Measurements from ENCODE around the gene PRG2. TPM values are rescaled to one million over a fixed set of nuclear protein-coding genes. Genes with fewer than 3 reads are reported as not detected.

The PRG2 gene
- total RNA-seq, 2 donors from 2014 or later: 0.54 TPM; not detected in 1

DNA sequence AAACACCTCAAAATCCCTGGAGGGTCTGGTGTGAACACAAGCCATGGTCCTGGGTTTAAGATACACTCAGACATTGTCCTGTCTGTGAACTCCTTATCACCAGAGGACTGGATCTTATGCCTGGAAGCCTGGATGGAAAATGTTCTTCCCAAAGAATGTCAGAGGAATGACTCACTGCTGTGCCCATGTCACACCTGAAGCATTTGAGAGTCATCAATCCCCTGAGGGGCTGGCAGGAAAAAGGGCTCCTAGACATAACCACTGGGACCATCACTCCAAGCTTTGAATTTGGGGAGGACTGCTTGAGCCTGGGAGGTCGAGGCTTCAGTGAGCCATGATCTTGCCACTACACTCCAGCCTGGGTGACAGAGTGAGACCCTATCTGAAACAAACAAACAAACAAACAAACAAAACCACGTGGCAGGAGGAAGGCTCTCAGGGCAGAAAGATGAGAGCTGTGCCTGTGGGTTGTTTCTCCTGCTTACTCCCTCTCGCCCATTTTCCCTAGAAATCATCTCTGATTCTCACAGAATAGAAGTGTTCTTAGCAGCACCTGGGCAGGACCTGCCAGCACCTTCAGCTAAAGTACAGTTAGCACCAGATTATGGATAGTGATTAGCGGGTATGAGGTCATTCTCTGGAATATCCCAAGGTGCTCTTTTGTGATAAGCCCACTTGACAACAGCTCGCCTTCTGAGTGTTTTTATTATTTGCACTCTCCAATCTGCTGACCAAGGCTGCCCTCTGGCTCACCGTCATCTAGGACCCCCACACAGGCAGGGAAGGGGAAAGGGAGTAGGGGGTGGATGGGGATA is 11.9 kb upstream of the PRG2 start:
- H3K27me3 ChIP-seq (replicated peaks; ENCODE audit: insufficient read depth): no peaks in the 10 kb centered on the region
- DNase-seq (ENCODE audit: low spot score) (no peak), ATAC-seq (ENCODE audit: insufficient number of reproducible peaks, low FRiP score, low read depth) (no peak)
- H3K4me1 ChIP-seq (ENCODE audit: control insufficient read depth in 1 of 2, low read depth in 2 of 2): no peaks in the 10 kb centered on the region
- TF ChIP-seq, protein P1, sequence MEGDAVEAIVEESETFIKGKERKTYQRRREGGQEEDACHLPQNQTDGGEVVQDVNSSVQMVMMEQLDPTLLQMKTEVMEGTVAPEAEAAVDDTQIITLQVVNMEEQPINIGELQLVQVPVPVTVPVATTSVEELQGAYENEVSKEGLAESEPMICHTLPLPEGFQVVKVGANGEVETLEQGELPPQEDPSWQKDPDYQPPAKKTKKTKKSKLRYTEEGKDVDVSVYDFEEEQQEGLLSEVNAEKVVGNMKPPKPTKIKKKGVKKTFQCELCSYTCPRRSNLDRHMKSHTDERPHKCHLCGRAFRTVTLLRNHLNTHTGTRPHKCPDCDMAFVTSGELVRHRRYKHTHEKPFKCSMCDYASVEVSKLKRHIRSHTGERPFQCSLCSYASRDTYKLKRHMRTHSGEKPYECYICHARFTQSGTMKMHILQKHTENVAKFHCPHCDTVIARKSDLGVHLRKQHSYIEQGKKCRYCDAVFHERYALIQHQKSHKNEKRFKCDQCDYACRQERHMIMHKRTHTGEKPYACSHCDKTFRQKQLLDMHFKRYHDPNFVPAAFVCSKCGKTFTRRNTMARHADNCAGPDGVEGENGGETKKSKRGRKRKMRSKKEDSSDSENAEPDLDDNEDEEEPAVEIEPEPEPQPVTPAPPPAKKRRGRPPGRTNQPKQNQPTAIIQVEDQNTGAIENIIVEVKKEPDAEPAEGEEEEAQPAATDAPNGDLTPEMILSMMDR (IDR thresholded peaks at IDR 0.05): no peak
- peaks cover 10% of the 10 kb centered on the region for H3K36me3 ChIP-seq
- H3K9me3 ChIP-seq: no peaks in the 10 kb centered on the region
- H3K4me3 ChIP-seq: no peak overlapping the region
- H3K27ac ChIP-seq: no peak overlapping the region

DNA sequence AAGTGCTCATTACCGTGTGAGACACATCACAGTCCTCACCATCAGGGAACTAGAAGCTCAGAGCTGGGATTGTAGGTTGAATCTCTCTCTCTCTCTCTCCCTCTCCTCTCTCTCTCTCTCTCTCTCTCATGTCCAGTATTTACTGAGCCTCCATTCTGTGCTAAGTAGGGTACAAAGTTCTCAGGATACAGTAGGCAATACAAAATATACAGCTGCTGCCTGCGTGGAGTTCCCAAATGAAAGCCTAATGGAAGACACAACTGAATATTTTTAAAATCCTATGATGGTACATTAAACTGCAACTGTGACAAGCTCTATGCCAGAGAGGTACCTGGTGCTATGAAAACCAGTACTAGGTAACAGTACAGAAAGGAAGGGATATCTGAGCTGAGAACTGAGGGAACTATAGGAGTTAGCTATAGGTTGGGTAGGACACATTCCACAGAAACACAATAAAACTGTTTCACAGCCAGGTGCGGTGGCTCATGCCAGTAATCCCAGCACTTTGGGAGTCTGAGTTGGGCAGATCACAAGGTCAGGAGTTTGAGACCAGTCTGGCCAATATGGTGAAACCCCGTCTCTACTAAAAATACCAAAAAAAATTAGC is 9.6 kb upstream of the PRG2 start:
- TF ChIP-seq, protein P1 (IDR thresholded peaks at IDR 0.05): no peak
- no peak overlapping the region for H3K27ac ChIP-seq
- no peak for DNase-seq (ENCODE audit: low spot score)
- H3K27me3 ChIP-seq (replicated peaks; ENCODE audit: insufficient read depth): no peaks in the 10 kb centered on the region
- no peaks in the 10 kb centered on the region for H3K9me3 ChIP-seq
- no peaks in the 10 kb centered on the region for H3K36me3 ChIP-seq
- no peaks in the 10 kb centered on the region for H3K4me1 ChIP-seq (ENCODE audit: control insufficient read depth in 1 of 2, low read depth in 2 of 2)
- H3K4me3 ChIP-seq: no peak overlapping the region
- ATAC-seq (ENCODE audit: insufficient number of reproducible peaks, low FRiP score, low read depth): no peak

DNA sequence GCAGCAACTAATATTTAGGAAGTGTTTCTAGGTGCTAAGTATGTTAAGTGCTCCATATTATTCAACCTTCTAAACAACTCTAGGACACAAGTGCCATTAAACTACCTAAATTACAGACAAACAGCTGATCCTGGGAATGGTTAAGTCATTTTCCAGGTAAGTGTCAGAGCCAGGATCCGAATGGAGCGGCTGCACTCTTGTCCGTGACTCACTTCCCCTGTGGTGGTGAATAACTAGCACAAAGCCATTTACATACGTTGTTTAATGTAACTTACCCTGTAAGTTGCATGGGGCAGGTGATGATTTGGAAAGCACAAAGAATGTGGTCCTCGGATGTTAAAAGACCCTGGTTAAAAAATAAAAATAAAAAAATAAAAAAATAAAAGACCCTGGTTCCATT is 8.8 kb upstream of the PRG2 start:
- Histone ChIP-seq H3K9me3 (no peaks in the 10 kb centered on the region), H3K36me3 (no peaks in the 10 kb centered on the region), H3K27me3 (replicated peaks; ENCODE audit: insufficient read depth) (no peaks in the 10 kb centered on the region), H3K27ac (no peak overlapping the region), H3K4me3 (no peak overlapping the region), H3K4me1 (ENCODE audit: control insufficient read depth in 1 of 2, low read depth in 2 of 2) (no peaks in the 10 kb centered on the region)
- ATAC-seq (ENCODE audit: insufficient number of reproducible peaks, low FRiP score, low read depth) (no peak), DNase-seq (ENCODE audit: low spot score) (no peak)
- TF ChIP-seq, protein P1 (IDR thresholded peaks at IDR 0.05): no peak

DNA sequence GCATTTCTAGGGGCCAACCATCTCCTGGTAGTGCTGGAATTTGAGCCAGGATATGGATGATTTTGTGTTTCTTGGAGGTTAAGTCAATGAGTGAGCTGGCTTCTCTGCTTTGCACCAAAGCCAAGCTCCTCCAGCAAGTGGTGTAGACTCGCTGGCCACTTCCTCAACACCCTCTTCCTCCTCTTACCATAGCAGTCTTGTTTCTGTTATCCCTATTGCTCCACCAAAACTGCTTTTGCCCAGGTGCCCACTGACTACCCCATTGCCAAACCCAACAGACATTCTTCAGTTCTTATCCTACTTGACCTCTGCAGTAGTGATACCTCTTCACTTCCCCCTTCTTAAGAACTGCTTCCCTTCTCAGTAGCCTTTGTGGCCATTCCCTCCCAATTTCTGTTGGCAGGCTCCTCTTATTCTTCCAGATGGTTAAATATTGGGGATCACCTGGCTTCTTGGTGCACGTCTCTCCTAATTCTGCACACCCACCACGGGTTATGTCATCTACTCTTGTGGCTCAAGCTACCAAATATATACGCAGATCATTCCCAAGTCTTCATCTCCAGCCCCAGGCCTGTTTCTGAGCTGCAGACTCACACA is 7.0 kb upstream of the PRG2 start:
- H3K27me3 ChIP-seq (replicated peaks; ENCODE audit: insufficient read depth): no peaks in the 10 kb centered on the region
- H3K4me3 ChIP-seq: no peak overlapping the region
- ATAC-seq (ENCODE audit: insufficient number of reproducible peaks, low FRiP score, low read depth) (no peak), DNase-seq (ENCODE audit: low spot score) (no peak)
- no peaks in the 10 kb centered on the region for H3K9me3 ChIP-seq
- no peak overlapping the region for H3K27ac ChIP-seq
- TF ChIP-seq, protein P1 (IDR thresholded peaks at IDR 0.05): no peak
- no peaks in the 10 kb centered on the region for H3K36me3 ChIP-seq
- H3K4me1 ChIP-seq (ENCODE audit: control insufficient read depth in 1 of 2, low read depth in 2 of 2): no peaks in the 10 kb centered on the region

DNA sequence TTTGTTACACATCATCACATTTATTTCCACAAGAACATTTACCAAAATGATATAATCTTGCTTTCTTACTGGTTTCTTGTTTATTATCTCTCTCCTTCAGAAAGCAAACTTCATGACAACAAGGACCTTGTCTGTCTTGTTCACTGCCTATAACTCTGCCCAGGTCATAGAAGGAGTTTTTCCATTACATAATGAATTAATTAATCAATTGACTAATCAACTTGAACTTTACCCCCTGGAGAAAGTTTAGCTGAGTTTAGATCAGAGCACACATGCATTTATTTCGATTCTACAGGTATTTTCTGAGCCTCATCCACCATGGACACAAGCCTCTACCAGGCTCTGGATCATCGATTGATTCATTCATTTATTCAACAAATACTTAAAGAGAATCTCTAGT is 6.3 kb upstream of the PRG2 start:
- no peaks in the 10 kb centered on the region for H3K4me1 ChIP-seq (ENCODE audit: control insufficient read depth in 1 of 2, low read depth in 2 of 2)
- H3K27me3 ChIP-seq (replicated peaks; ENCODE audit: insufficient read depth): no peaks in the 10 kb centered on the region
- no peak overlapping the region for H3K4me3 ChIP-seq
- DNase-seq (ENCODE audit: low spot score): no peak
- ATAC-seq (ENCODE audit: insufficient number of reproducible peaks, low FRiP score, low read depth): no peak
- no peak overlapping the region for H3K27ac ChIP-seq
- TF ChIP-seq, protein P1 (IDR thresholded peaks at IDR 0.05): no peak
- H3K9me3 ChIP-seq: no peaks in the 10 kb centered on the region
- no peaks in the 10 kb centered on the region for H3K36me3 ChIP-seq

Measured in thoracic aorta (tissue), 2 donors.